RWPE1 (cell line): ENCODE data around the gene TERB1.

Source experiments
- CTCF ChIA-PET: fragments of 350-600 bp; sonication (Branson Sonifier 250); formaldehyde crosslinking; extraction: SDS; loops from one replicate; lab custom pipeline; 2021; lab: Yijun Ruan, JAX
- POLR2A ChIA-PET: fragments of 400-600 bp; formaldehyde crosslinking; extraction: SDS; loops from one replicate; lab custom pipeline; 2020; ENCODE audit warnings: antibody characterized with exemption; ENCODE audit not compliant: low non-redundant PET; lab: Yijun Ruan, JAX
- DNase-seq: peaks from one replicate; pipeline ENCODE4 v3.0.0; 2012; ENCODE audit warnings: low spot score
- H3K27ac ChIP-seq: fragments of 450-650 bp; 2 replicates; pipeline ENCODE4 v1.5.1; 2017
- TF ChIP-seq, protein P1 (sequence below): fragments of 450-650 bp; conservative IDR thresholded peaks from 2 replicates; pipeline ENCODE4 v1.5.1; 2017; ENCODE audit warnings: low read depth, mild to moderate bottlenecking

TERB1 gene

DNA sequence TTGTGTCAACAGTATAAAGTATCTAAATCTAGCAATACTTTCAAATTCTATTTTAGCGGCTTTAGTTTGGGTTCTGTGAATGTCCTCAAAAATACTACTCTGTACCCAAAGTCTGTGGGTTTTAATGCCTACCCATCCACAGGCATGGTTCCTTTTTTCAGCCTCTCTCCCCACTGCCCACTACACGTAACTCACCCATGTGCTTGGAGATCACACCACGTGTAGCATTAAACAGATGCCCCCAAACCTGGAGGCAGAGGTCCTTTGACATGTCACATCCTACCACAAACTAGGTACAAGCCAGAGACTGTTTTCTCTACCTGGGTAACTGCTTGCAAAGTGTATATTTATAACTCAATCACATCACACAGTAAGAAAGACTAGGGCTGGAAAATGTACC, 55.3 kb downstream of the TERB1 start:
- DNase-seq = no peak
- TF ChIP-seq, protein P1, sequence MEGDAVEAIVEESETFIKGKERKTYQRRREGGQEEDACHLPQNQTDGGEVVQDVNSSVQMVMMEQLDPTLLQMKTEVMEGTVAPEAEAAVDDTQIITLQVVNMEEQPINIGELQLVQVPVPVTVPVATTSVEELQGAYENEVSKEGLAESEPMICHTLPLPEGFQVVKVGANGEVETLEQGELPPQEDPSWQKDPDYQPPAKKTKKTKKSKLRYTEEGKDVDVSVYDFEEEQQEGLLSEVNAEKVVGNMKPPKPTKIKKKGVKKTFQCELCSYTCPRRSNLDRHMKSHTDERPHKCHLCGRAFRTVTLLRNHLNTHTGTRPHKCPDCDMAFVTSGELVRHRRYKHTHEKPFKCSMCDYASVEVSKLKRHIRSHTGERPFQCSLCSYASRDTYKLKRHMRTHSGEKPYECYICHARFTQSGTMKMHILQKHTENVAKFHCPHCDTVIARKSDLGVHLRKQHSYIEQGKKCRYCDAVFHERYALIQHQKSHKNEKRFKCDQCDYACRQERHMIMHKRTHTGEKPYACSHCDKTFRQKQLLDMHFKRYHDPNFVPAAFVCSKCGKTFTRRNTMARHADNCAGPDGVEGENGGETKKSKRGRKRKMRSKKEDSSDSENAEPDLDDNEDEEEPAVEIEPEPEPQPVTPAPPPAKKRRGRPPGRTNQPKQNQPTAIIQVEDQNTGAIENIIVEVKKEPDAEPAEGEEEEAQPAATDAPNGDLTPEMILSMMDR = no peak
- H3K27ac ChIP-seq = no peak overlapping the region
- ChIA-PET POLR2A (no interaction called here), CTCF (no interaction called here)

GRCh38 chr16:66741950-66742808, 59.2 kb downstream of the TERB1 start:
- H3K27ac ChIP-seq = peak overlapping the region; percentile 67
- TF ChIP-seq, protein P1 = no peak
- ChIA-PET POLR2A (interaction anchor here (0.6 kb wide), 1 partner anchor 9 kb away, joined by 3 read pairs; no protein-coding TSS in a partner anchor), CTCF (interaction anchor here (1.0 to 2.6 kb wide), 3 partner anchors 9 to 139 kb away, joined by 4 to 12 read pairs (median 5); partner anchors contain the start of gene DYNC1LI2)
- no peak for DNase-seq

- ChIA-PET CTCF (interaction anchor here (0.6 to 2.6 kb wide), 5 partner anchors 9 to 189 kb away, joined by 3 to 12 read pairs (median 4); partner anchors contain the start of gene DYNC1LI2), POLR2A (interaction anchor here (0.6 kb wide), 1 partner anchor 10 kb away, joined by 3 read pairs; no protein-coding TSS in a partner anchor)
- peak; percentile 87 for DNase-seq
- TF ChIP-seq, protein P1 = no peak
- H3K27ac ChIP-seq = peak overlapping the region; percentile 63
Measured at GRCh38 chr16:66741169-66741900, 60.0 kb downstream of the TERB1 start.

GRCh38 chr16:66740533-66740932, 60.9 kb downstream of the TERB1 start:
- POLR2A ChIA-PET = no interaction called here
- H3K27ac ChIP-seq = no peak overlapping the region

GRCh38 chr16:66740010-66740409, 61.4 kb downstream of the TERB1 start:
- peak; percentile 49 for DNase-seq
- ChIA-PET POLR2A (no interaction called here), CTCF (interaction anchor here (0.9 to 2.6 kb wide), 2 partner anchors 11 to 12 kb away, joined by 3 to 12 read pairs; partner anchors contain the start of gene DYNC1LI2)
- H3K27ac ChIP-seq = no peak overlapping the region
- TF ChIP-seq, protein P1 = peak; percentile 38

More at GRCh38 chr16:66740533-66740932, 60.9 kb downstream of the TERB1 start:
- CTCF ChIA-PET = interaction anchor here (0.6 to 2.6 kb wide), 4 partner anchors 10 to 190 kb away, joined by 3 to 12 read pairs (median 3); partner anchors contain the start of gene DYNC1LI2
- no peak for DNase-seq
- TF ChIP-seq, protein P1 = no peak

GRCh38 chr16:66735891-66736290, 65.5 kb downstream of the TERB1 start:
- DNase-seq = peak; percentile 55
- TF ChIP-seq, protein P1 = no peak
- ChIA-PET CTCF (interaction anchor here (0.7 to 2.2 kb wide), 3 partner anchors 10 to 61 kb away, joined by 3 to 13 read pairs (median 4); partner anchors contain the start of gene DYNC1LI2), POLR2A (no interaction called here)
- H3K27ac ChIP-seq = peak overlapping the region; percentile 33
